Hepatocyte (in vitro differentiated cells): Measurements from ENCODE around the gene CHN2.

Experiments
- CTCF ChIP-seq: fragments of 200-600 bp; sonication (generic); IDR thresholded peaks from 2 replicates; pipeline ENCODE4 v1.5.1; 2016; ENCODE audit warnings: antibody characterized with exemption, mild to moderate bottlenecking; ENCODE audit not compliant: poor library complexity
- EZH2 ChIP-seq: fragments of 200-600 bp; sonication (generic); IDR thresholded peaks from 2 replicates; pipeline ENCODE4 v1.6.1; 2016; ENCODE audit warnings: antibody characterized with exemption, mild to moderate bottlenecking, borderline replicate concordance
- EZH2phosphoT487 ChIP-seq: fragments of 200-600 bp; sonication (generic); IDR thresholded peaks from one replicate; pipeline ENCODE4 v1.6.1; 2018; ENCODE audit warnings: antibody characterized with exemption, mild to moderate bottlenecking, low read depth, moderate library complexity; ENCODE audit not compliant: unreplicated experiment, severe bottlenecking

GRCh38 chr7:29457141-29457561, 262.6 kb downstream of the CHN2 start:
- TF ChIP-seq CTCF, result no peak
- no peak for TF ChIP-seq EZH2phosphoT487
- TF ChIP-seq EZH2, result no peak
